IPS-15b (cell line): ENCODE results near the gene LSM10.

Experiments
- H3K27me3 ChIP-seq: one replicate; pipeline ENCODE4 v1.6.1; 2013; ENCODE audit warnings: low read length; ENCODE audit not compliant: control insufficient read depth, insufficient read depth
- H3K36me3 ChIP-seq: one replicate; pipeline ENCODE4 v1.6.1; 2013; ENCODE audit warnings: low read length; ENCODE audit not compliant: control insufficient read depth, insufficient read depth
- H3K4me1 ChIP-seq: one replicate; pipeline ENCODE4 v1.6.1; 2013; ENCODE audit warnings: mild to moderate bottlenecking, low read length; ENCODE audit not compliant: control insufficient read depth, insufficient read depth
- H3K4me3 ChIP-seq: one replicate; pipeline ENCODE4 v1.5.1; 2013; ENCODE audit warnings: low read depth, low read length
- H3K9ac ChIP-seq: one replicate; pipeline ENCODE4 v1.6.1; 2013; ENCODE audit warnings: low read depth, mild to moderate bottlenecking, low read length
- H3K9me3 ChIP-seq: one replicate; pipeline ENCODE4 v1.6.1; 2013; ENCODE audit warnings: mild to moderate bottlenecking, low read length; ENCODE audit not compliant: control insufficient read depth, insufficient read depth

The LSM10 gene

DNA sequence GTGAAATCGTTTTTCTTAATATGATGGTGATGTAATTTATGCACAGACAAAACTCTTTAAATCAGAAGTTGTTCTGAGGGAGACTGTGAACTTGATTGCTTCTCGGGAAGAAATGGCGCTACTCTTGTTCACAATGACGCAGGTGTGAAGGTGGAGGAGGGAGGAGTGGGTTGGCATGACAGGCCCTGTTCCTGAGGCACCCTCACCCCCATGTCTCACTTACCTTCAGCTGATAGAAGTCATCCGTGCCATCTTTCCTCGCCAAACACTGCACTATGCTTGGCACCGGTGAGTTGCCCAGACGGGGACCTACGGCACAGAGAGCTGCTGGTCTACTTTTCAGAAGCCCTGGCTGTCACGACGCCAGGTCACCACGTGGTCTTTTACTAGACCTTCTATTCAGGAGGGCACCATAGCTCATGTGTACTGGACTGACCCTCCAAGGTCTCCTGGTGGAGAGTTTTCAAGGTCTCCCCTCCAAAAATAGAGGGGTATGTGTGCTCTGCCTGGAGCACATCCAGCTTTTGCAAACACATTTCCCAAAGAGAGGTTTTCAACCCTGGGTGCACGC, 39.1 kb downstream of the LSM10 start:
- no peaks in the 10 kb centered on the region for H3K9me3 ChIP-seq
- no peaks in the 10 kb centered on the region for H3K27me3 ChIP-seq
- H3K4me1 ChIP-seq = no peaks in the 10 kb centered on the region
- H3K9ac ChIP-seq = no peak overlapping the region
- H3K36me3 ChIP-seq = peaks cover 21% of the 10 kb centered on the region
- H3K4me3 ChIP-seq = no peak overlapping the region

DNA sequence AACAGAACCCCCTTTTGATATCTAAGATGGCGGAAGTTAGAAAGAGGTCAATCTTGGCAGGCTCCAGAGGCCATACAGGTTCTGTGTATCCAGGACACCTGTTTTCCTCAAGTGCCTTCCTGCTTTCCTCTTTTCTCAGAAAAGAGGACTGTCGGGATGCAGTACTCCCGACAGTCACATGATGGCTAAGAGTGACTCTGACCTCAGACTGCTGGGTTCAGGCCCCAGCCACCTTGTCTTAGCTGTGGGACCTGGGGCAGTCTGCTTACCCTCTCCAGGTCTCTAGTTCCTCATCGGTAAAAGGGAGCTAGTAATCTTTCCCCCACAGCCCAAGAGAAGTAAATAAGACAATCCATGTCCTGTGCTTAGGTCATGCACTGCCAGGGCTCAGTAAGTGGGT, 41.9 kb downstream of the LSM10 start:
- H3K27me3 ChIP-seq = no peaks in the 10 kb centered on the region
- no peak overlapping the region for H3K9ac ChIP-seq
- H3K4me1 ChIP-seq = no peaks in the 10 kb centered on the region
- H3K4me3 ChIP-seq = no peak overlapping the region
- no peaks in the 10 kb centered on the region for H3K9me3 ChIP-seq
- peaks cover 35% of the 10 kb centered on the region for H3K36me3 ChIP-seq

DNA sequence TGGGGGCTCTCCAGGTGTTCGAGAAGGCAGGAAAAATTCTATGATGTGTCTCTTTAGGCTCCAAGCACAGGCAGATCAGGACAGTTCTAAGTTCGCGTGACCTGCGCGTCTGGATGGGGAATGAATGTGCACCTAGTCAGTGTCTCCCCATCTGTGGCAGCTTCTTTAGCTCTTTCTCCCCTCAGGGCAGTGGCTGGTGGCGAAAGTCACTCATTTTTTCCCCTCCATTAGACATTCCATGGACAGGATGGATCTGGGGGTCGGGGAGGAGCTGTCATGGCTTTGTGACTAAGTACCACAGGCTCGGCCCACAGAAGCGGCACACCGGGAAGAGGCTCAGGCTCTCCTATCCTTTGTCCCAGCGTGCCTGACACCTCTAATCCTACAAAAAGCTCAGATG, 43.2 kb downstream of the LSM10 start:
- no peaks in the 10 kb centered on the region for H3K27me3 ChIP-seq
- no peaks in the 10 kb centered on the region for H3K9me3 ChIP-seq
- H3K4me3 ChIP-seq = no peak overlapping the region
- no peak overlapping the region for H3K9ac ChIP-seq
- H3K4me1 ChIP-seq = no peaks in the 10 kb centered on the region
- peaks cover 35% of the 10 kb centered on the region for H3K36me3 ChIP-seq

- H3K4me1 ChIP-seq = no peaks in the 10 kb centered on the region
- no peaks in the 10 kb centered on the region for H3K9me3 ChIP-seq
- H3K4me3 ChIP-seq = no peak overlapping the region
- H3K9ac ChIP-seq = no peak overlapping the region
- no peaks in the 10 kb centered on the region for H3K27me3 ChIP-seq
- H3K36me3 ChIP-seq = peaks cover 37% of the 10 kb centered on the region
Measured at GRCh38 chr1:36352910-36353878, 44.5 kb downstream of the LSM10 start.

DNA sequence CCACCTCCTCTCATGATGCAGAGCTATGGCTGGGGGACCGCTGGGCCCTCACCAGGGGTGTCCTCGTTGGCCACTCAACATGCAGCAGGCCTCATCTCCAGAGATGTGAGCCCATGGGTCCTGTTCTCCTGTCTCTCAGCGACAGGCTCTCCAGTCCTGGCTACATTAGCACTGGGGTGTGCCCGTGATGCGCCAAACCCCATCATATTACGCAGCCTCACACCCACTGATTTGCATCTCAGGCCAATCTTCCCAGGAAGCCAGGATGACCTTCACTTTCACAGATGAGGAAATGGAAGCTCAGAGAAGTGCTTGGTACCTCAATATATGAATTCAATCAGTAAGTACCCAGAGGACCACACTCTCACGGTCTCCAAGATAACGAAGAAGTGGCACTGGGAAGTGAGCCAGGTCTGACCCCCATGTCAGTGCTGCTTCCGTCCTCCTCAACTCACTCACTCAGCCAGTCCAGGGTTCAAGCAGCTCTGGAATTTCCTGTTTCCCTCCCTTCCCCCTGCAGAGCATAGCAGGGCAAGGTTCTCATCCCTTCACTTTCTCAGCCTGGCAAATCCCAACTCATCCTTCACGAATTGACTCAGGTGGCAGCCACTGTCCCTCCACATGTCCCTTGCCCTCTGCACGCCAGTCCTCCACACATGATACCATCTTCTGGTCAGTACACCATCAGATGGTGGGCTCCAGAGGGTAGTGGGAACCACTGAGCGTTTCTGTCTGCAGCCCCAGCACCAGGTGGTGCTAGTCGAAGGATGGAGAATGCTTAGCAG, 45.4 kb downstream of the LSM10 start:
- Histone ChIP-seq H3K9ac (no peak overlapping the region), H3K4me1 (no peaks in the 10 kb centered on the region), H3K9me3 (no peaks in the 10 kb centered on the region), H3K27me3 (no peaks in the 10 kb centered on the region), H3K36me3 (peaks cover 33% of the 10 kb centered on the region), H3K4me3 (no peak overlapping the region)

DNA sequence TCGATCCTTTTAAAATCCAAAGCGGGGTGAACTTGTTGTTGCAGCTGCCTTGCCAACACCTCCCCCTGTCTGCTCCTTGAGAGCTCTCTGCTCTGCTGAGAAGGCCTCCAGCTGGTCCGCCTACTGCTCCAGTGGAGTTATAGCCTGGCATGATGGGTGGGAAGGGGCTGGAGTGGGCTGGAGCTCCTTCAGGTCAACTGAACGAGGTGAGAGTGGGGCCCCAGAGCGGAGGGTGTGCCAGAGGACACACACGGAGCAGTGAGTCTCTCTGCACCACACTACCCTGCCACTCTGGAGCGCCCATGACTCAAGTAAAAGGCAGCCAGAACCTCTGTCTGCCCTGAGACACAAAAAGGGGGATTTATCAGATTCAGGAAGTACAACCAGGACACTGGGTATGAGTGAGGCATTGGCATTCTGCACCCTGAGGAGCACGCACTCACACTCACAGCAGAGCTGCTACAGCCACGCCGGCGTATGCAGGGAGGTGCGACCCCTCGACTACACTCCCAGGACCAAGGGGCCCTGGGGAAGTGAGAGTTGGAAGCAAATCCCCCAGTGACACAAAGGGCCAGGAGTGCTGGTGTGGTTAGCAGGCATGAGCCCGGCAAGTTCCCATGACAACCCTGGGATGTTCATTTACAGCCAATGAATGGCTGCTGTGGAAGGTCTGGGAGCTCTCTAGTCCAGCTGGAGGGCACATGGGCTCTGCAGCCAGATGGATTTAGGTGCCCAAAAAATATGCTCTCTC, 46.3 kb downstream of the LSM10 start:
- H3K36me3 ChIP-seq = peaks cover 41% of the 10 kb centered on the region
- H3K4me3 ChIP-seq = no peak overlapping the region
- no peak overlapping the region for H3K9ac ChIP-seq
- no peaks in the 10 kb centered on the region for H3K27me3 ChIP-seq
- H3K4me1 ChIP-seq = no peaks in the 10 kb centered on the region
- H3K9me3 ChIP-seq = no peaks in the 10 kb centered on the region

DNA sequence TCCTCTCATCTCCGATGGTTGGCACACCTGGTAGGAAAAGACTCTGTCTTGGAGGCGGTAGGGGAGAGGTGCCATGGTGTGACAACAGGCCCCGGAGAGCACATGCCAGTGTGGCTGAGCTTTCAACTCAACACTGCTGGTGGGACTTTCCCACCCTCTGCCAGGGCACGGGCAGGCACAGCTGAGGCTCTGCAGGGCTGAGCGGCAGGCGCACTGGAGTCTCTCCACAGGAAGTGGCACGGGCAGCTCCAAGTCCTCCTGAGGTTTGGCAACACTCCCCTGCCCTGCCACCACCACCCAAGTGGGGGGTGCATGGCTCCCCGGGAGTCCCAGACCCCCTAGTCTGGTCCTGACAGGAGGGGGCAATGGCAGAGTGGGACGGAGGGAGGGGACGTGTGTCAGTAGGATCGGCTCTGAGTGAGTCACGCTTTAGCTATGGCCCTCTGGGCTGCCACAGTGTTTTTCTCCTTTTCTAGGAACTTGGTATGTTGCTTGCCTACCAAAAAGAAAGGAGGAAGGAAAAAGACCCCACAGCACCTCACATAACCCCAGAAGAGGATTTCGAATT, 47.0 kb downstream of the LSM10 start:
- peaks cover 45% of the 10 kb centered on the region for H3K36me3 ChIP-seq
- no peak overlapping the region for H3K4me3 ChIP-seq
- H3K9ac ChIP-seq = no peak overlapping the region
- no peaks in the 10 kb centered on the region for H3K4me1 ChIP-seq
- H3K9me3 ChIP-seq = no peaks in the 10 kb centered on the region
- H3K27me3 ChIP-seq = no peaks in the 10 kb centered on the region

DNA sequence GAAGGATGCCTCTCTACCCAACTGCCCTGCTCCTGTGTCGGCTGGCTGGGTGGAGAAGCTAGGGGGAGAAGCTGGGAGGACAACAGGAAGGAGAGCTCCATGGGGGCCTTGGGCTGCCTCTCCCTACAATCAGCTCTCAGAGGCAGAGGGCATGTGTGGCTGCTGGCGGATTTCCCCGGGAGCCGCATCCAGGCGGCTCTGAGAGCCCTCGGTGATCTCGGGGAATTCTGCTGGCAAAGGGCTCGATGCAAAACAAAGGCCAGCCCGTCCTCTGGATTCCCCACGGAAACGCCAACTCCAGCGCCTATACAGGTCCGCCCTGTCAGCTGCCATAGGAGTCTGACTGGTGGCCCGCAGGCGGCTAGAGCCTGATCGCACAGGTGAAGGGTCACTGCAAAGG, 47.9 kb downstream of the LSM10 start:
- Histone ChIP-seq H3K27me3 (no peaks in the 10 kb centered on the region), H3K9me3 (no peaks in the 10 kb centered on the region), H3K4me1 (no peaks in the 10 kb centered on the region), H3K36me3 (peaks cover 46% of the 10 kb centered on the region), H3K4me3 (no peak overlapping the region), H3K9ac (no peak overlapping the region)

DNA sequence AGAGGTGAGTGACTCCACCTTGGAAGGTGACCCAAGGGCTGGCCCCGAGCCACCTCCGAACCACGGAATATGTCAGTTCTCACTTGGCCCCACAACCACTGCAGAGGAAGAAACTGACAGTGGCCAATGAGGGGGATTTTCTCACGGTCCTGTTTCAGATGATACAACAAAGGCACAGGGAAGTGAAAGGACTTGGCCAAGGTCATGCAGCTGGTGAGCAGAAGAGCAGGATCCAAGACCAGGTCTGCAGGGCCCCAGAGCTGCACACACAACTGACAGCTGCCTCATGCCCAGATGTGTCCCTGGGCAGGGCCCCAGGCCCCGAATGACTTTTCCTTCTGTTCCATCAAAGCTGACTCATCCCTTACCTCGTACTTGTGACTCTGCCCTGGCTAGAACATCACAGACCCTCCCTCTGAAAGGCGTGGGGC, 48.5 kb downstream of the LSM10 start:
- Histone ChIP-seq H3K9ac (no peak overlapping the region), H3K9me3 (no peaks in the 10 kb centered on the region), H3K36me3 (peaks cover 41% of the 10 kb centered on the region), H3K4me1 (no peaks in the 10 kb centered on the region), H3K4me3 (no peak overlapping the region), H3K27me3 (no peaks in the 10 kb centered on the region)

GRCh38 chr1:36346741-36347370, 50.9 kb downstream of the LSM10 start:
- Histone ChIP-seq H3K36me3 (peaks cover 44% of the 10 kb centered on the region), H3K4me3 (no peak overlapping the region), H3K9ac (no peak overlapping the region), H3K9me3 (no peaks in the 10 kb centered on the region), H3K27me3 (no peaks in the 10 kb centered on the region), H3K4me1 (no peaks in the 10 kb centered on the region)
